ENCODE data around the gene SDR42E1. TPM values are rescaled to one million over a fixed set of nuclear protein-coding genes. Genes with fewer than 3 reads are reported as not detected.

SDR42E1 gene
- total and polyA plus RNA-seq, 9 donors = 0.13 to 2.3 (median 0.67) TPM

Other genes with a start within 250 kb of the SDR42E1 start
- gene PLCG2, start 232.2 kb downstream of the SDR42E1 start, total RNA-seq = 10 to 100 TPM in 1 of 7 donors, 1 to 10 TPM in 6; 3.6 to 16.4 (median 5.6) TPM
- gene PLCG2, start 232.2 kb downstream of the SDR42E1 start, polyA plus RNA-seq = 10 to 100 TPM in 1 of 2 donors, 1 to 10 TPM in 1; 3.3 to 11.8 TPM
- 1 to 10 TPM in 2 of 7 donors, under 1 TPM in 1, not detected in 4; 0.59 to 4.5 (median 1.9) TPM for gene HSD17B2, start 23.8 kb upstream of the SDR42E1 start, total RNA-seq
- under 1 TPM; 0.12 to 0.20 TPM for gene HSD17B2, start 23.8 kb upstream of the SDR42E1 start, polyA plus RNA-seq
- 10 to 100 TPM in 6 of 7 donors, 1 to 10 TPM in 1; 7.1 to 30.4 (median 13.1) TPM for gene MPHOSPH6, start 158.8 kb upstream of the SDR42E1 start, total RNA-seq
- gene MPHOSPH6, start 158.8 kb upstream of the SDR42E1 start, polyA plus RNA-seq = 10 to 100 TPM; 14.4 to 41.3 TPM